Measurements from ENCODE around the gene ADCY1.

The ADCY1 gene

DNA sequence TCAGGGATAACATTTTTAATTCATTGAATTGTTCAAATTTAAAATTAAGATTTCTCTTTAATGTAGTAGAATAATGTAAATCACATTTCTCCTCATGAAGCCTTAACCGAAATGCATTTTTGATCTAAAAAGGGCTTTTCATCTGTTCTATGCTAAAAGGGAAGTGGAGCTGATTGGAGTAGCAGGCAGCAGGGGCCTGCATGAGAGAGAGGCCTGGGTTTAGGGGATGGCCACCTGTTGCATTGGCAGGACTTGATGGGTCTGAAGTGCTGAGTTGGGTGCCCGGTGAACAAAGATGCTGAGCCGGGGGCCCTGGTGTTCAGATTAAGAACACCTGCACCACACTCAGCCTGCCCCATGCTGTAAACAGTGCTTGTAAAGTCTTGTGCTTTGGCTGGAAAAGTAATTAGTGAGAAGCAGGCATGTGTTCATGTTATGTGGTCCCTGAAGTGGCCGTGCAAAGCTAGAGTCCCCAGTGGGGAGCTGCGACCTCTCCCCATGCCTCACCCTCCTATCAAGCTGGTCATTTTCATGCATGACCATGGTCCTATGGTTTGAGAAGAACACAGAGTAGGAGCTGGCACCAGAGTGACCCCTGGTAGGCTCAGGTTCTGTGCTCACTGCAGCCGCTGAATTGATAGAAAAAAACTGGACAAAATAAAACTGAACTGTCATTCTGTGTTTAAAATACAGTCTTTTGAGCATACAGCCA, 124.3 kb downstream of the ADCY1 start:
- no peak for DNase-seq

DNA sequence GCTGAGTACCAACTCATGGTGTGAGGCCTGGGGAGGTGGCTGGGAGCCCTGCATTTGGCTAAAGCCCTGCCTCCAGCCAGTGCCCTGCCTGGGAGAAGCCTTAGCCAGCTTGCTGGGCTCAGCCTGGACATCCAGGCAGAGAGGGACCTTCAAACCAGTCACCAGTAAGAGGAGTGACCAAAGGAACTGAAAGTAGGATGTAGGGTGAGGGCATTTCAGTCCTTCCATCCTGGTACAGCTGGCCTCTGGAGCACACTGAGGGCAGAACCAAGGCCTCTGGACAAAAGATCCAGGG, 124.8 kb downstream of the ADCY1 start:
- no peak for DNase-seq

GRCh38 chr7:45699726-45700390, 125.7 kb downstream of the ADCY1 start:
- no peak for DNase-seq

GRCh38 chr7:45700556-45700955, 126.4 kb downstream of the ADCY1 start:
- DNase-seq, result no peak

DNA sequence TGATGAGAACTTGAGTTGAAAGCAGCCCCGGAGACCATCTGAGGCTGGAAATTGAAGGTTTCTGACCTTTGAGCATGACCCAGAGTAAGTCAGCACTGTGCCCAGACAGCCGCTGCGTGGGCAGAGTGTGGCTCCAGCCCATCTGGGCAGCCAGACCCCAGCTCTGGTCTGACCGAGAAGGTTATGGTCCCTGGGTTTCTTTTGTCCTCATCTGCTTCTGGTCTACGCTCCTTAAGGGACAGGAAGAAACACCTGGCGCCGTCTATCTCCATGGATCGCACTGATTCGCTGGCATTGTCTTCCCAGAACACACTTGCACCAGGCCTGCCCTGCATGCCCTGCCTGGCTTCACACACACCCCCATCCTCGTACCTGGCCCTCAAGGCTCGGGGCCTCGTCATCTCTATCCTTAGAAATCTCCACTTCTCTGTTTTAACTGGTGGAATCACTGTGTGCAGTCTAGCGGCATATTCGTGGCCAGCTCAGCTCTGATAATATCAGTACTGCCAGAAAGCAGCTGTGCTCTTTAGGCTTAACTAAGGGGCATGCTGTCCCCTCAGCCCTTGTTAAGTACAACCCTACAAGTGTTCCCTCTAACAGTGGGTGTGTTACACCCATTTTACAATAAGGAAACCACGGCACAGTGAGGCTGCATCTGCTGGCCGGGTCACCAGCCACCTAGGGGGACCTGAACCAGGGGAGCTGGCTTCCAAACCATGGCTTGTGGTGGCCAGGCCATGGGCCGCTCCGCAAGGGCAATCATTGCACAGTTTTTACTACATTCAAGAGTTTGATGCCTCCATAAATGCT, 127.7 kb downstream of the ADCY1 start:
- no peak for DNase-seq

GRCh38 chr7:45702751-45703150, 128.6 kb downstream of the ADCY1 start:
- DNase-seq, result no peak

DNA sequence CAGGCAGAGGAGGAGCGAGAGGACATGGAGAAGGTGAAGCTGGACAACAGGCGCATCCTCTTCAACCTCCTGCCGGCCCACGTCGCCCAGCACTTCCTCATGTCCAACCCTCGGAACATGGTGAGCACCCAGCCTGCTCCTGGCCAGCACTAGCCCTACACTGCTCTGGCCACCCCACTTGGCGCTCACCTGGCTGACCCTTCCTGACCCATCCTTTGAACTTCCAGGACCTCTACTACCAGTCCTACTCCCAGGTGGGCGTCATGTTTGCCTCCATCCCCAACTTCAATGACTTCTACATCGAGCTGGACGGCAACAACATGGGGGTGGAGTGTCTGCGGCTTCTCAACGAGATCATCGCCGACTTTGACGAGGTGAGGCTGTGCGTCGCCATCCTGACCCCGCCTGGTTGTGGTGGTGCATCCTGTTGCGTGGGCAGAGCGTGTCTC, 129.2 kb downstream of the ADCY1 start:
- no peak for DNase-seq

DNA sequence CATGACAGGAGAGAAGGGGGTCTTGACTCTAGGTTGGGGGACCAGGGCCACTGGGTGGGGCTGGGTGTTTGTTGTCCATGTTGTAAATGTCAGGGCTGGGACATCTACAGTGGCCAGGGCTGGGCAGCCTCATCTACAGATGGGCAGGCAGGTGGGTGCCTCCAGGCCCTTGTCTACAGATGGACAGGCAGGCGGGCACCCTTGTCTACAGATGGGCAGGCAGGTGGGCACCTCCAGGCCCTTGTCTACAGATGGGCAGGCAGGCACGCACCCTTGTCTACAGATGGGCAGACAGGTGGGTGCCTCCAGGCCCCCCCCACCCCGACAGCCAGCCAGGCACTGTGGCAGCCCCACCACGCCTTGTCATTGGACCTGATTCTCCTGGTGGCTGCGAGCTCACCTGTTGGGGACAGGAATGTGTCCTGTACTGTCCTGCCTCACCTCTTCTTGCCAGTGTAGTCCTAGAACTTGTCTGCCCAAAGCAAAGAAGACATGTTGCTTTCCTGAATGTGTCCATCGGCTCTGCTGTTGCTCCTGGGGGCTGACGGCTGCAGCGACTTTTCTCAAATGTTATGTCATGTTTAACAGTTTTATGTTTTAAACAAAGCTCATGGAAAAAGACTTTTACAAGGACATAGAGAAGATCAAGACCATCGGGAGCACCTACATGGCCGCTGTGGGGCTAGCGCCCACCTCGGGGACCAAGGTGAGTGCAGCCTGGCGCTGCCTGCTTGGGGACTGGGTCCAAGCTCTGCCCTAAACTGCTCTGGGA, 129.9 kb downstream of the ADCY1 start:
- DNase-seq, result no peak

- no peak for DNase-seq
Observed at GRCh38 chr7:45704683-45705016, 130.5 kb downstream of the ADCY1 start.

DNA sequence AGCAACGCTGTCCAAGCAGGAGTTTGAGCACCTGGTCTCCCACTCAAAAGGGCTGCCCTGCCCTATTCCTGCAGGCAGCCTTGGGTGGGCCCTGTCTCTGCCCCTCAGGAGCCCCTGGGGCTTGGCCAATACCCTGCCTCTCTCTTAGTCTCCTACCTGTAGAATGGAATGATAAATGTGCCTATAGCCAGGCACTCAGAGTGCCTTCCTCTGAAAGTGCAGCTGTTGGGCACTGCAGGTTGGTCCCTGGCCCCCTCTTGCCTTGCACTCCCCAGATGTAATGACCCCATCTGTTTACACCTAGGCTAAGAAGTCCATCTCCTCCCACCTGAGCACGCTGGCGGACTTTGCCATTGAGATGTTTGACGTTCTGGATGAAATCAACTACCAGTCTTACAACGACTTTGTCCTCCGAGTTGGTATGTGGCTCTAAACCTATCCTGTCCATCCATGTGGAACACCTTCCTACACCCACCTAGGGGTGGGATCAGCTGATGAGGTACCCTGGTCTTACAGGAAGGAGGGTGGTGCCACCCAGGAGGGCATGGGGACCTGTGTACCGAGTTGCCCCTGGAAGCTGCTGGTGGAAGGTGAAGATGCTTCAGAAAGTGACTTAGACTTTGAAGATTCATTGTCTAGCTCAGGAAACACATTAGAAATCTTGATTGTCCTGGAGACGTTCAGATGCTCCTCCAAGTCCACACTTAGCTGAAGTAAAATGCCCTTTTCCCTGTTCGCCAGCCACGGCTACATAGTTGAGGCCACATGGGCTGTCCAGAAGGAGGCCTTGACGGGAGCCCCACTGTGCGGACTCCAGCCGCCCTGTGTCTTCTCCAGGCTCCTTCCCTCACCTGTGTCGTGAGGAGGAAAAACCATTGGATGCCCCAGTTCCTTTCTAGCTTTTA, 134.1 kb downstream of the ADCY1 start:
- DNase-seq, result no peak

GRCh38 chr7:45709168-45710042, 135.2 kb downstream of the ADCY1 start:
- no peak for DNase-seq

DNA sequence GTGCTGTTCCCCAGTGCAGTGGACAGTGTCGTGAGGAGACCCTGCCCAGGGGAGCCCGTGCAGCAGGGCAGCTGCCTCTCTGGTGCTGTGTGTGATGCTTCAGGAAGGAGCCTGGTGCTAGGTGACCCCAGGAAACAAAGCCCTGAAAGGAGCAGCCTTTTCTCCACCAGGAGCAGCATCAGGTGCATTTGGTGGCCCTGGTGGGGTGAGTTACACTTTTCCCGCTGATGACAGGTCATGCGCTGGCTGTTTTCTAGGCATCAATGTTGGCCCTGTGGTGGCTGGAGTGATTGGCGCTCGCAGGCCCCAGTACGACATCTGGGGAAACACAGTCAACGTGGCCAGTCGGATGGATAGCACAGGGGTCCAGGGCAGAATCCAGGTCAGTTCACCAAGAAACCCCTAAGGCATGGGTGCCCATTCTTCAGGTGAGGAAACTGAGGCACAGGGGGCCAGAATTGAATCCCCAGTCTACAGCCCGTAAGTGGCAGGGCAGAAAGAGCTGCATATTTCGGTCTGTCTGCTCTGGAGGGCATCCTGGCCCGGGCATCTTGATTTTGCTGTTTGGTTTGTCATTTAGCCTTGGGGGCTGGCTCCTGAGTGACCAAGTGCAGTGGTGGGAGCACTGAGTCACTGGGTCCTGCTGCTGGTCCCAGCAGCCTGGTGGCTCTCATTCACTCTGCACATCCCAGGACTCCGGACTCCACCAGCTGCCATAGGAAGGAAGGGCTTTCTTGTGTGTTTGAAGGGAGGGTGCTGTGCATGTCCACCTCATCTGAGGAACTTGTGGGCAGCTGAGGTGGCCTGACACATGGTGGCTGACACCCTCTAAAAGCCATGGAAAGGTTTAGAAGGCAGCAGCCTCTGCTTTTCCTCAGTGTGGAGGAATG, 136.3 kb downstream of the ADCY1 start:
- no peak for DNase-seq

GRCh38 chr7:45711161-45711490, 137.0 kb downstream of the ADCY1 start:
- DNase-seq, result no peak

DNA sequence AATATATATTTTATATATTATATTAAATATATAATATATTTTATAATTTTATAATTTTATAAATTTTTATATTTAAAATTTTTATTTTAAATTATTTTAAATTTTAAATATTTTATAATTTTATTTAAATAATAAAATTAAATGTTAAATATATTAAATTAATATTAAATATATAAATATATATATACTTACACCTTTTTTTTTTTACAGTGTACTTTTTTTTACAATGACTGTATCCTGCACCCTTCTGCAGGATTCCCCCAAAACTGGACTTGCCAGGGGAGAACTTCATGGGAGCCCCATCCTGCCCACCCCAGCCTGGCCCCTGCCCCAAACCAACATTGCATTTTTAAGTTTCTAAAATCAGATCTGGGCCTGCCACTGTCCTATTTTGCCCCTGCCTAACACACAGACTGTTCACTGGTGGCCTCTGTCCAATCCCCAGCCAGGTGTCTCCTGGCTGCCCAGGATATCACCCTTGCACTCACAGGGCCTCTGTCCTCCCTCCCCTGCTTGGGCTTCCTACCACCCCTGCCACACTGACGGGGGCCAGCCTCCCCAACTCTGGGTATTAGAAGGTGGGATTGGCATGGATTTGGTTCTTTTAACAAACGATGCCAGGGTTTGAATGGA, 138.0 kb downstream of the ADCY1 start:
- DNase-seq, result no peak

- no peak for DNase-seq
Observed at GRCh38 chr7:45712872-45713668, 138.9 kb downstream of the ADCY1 start.

GRCh38 chr7:45713669-45714520, 139.7 kb downstream of the ADCY1 start:
- no peak for DNase-seq

GRCh38 chr7:45714521-45714820, 140.3 kb downstream of the ADCY1 start:
- no peak for DNase-seq
